ENCODE data around the gene CSNK2A2.

GRCh38 chr16:58219432-58219831 is 21.5 kb upstream of the CSNK2A2 start:
- TF ChIP-seq CTCF (IDR thresholded peaks at IDR 0.05): no peak
- TF ChIP-seq EZH2 (IDR thresholded peaks at IDR 0.05): no peak
- TF ChIP-seq EZH2phosphoT487 (IDR thresholded peaks at IDR 0.05): no peak
